ENCODE data around the gene CACNA2D1.
"Not testable (repeated sequence)": the region's sequence is repeated elsewhere in the genome, so short reads cannot be mapped to it uniquely, and the experiment has no call there.

Gene CACNA2D1

DNA sequence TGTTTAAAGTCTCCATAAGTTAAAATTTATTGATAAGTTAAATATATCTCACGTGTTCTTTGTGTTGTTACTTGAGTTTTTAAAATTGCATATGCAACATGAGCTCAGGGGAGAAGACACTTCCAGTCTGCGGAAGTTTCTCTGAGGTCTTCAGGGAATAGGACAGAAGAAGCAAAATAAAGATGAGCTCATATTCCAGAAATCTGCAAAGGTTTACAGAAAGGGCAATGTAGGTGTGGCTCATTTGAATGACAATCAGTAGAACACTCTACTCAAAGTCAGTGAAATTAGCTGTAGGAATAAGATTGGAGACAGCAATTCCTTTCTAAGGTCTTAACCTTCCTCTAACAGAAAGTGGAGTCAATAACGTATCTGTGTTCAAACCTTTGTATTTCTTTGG lies 53.7 kb downstream of the CACNA2D1 start:
- DNase-seq = no peak

DNA sequence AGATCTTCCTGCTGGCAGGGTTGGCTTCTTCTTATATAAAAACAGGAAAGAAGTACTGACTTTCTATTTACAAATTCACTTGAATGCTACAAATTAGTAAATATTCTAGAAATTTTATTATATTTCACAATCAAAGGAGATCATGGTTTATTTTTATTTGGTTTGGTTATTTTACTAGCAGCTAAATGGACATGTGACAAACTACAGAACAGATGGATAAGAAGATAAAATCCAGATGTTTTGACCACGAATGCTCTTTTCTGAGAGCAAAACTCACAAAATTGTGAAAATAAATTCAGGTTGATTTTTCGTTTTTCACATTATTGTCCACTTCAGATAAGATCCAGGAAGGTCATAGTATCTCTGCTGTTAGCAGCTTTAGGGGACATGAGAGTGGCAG lies 55.4 kb downstream of the CACNA2D1 start:
- DNase-seq = no peak

DNA sequence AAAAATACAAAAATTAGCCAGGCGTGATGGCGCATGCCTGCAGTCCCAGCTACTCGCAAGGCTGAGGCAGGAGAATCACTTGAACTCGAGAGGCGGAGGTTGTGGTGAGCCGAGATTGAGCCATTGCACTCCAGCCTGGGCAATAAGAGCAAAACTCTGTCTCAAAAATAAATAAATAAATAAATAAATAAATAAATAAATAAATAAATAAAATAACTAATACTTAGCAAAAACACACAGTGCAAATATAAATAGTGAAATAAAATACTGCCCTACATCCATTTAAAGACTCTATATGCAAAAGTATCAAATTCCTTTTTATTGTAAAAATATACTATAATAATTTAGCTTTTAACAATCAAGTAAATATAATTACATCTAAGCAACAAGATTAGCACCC lies 57.0 kb downstream of the CACNA2D1 start:
- not testable (repeated sequence) for DNase-seq

DNA sequence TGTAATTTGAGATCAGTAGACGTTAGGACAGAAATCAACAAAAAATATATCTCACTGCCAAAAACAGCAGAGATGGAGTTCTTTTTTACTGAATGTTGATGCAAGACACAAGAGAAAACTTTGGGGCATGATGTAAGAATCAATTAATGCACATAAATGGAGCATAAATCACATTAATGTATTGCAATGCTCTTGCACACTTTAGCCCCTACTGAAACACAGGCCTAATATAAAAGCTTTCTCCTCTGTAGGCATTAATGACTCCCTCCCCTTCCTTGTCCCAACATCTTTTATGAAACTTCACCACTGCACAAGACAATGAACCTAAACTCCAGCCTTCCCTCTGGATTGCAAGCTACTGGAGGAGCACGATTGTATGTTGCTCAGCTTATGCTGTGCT lies 58.8 kb downstream of the CACNA2D1 start:
- DNase-seq = no peak

DNA sequence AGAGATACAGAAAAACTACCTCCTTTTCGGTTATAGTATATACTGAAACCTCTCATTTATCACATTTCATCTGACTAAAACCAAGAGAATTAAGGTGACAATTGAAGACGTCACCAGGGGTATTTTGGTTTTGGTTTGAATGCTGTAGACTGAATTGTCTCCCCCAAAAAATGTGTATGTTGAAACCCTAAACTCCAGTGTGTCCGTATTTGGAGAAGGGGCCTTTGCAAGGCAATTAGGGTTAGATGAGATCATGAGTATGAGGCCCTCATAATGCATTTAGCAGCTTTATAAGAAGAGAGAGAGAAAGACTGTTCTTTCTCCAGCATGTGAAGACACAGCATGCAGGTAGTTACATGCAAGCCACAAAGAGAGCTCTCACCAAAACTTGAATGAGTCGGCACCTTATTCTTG lies 59.5 kb downstream of the CACNA2D1 start:
- DNase-seq = no peak

DNA sequence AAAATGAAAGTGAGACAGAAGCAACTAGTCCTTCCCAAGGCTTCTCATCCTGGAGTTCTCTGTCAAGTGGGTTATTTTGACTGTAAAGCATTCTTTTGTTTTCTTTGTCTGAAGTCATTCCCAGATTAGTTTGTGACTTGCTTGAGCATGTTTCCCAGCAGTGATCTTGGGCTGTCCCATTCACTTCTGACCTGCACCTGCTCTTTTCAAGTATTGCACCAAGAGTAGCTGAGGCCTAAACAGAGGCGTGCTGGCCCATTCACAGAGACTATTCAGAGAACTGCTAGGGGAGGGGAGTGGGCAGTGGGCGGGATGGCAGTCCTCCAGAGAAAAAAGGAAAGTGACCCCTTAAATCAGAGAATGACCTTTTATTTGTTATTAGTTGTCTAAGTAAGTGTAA lies 61.3 kb downstream of the CACNA2D1 start:
- no peak for DNase-seq

DNA sequence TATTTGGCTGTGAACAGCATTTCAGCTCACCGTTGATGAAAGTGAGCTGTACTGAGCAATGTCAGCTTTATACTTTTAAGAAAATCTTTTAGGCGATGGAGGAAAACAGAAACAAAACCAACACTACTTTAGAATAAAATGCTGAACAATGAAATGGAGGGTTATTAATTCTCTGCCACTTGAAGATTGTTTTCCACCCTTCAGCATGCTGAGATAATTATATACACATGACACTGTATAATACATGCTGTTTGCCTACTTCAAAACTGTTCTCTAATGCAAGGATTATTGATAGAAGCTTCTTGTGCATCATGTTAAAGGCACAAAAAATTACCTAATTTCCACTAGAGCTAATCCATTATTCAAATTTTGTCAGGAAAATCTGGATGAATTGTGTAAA lies 66.8 kb downstream of the CACNA2D1 start:
- no peak for DNase-seq

DNA sequence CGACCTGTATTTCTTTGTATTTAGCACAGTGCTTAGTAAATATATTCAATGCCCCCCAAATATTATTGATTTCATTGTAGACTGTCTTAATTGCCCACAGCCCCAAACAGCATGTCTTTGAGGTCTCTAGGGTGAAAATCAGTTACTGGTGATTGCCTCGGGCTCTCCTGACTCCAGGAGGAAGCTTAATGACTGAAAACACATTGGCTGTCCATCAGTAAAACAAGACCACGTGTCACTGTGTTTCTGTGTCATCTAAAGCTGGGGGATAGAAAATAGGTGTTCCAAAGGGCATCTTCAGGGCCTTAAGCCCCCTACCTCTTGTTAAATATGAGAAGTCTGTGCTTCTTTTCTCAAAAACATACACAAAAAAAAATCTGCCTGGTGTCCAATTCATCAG lies 67.9 kb downstream of the CACNA2D1 start:
- no peak for DNase-seq

DNA sequence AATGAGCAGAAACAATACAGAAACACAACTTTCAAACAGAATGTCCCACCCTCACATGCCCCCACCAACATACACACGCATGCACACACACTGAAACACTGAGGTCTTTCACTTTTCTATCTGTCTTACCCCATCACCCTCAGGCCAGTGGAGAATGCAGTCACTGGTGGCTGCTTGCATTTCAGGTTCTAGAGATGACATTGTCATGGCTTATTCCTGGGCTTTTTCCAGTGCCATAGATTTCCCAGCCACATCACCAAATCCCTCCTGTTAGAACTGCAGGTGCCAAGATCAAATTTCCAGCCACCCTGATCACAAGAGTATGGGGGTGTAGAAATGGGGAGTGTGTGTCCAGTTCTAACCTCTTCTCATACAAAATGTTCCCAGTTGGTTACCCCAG lies 68.4 kb downstream of the CACNA2D1 start:
- DNase-seq = no peak

DNA sequence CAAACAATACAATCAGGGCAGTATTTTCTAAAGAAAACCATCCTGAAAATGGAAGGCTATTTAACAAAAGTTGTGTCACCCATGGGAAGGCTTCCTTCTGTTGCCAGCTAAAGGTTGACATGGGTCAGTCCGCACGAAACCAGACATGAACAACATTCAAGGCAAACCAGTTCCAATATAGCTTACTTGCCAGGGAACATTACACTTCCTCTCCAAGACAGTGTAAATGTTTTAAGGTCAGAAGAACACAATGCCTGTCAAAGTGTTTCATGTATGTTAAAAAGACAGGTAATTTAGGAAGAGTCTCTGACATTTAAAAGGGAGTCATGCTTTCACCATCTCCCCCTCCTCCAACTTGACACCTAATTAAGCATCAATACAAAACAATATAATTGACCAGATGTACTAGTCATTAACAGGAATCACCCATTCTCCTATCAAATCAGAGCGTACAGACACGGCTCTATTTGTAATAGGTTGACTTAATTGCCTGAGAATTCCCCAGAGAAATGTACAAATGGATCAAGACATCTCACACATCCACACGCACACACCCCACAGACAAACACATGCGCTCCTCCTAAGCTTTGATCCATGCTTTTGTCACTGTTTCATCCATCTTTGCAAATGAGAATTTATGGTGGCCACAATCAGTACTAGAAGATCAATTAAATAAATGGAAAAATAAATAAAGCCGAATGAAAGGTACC lies 69.5 kb downstream of the CACNA2D1 start:
- DNase-seq = peak; percentile 58

DNA sequence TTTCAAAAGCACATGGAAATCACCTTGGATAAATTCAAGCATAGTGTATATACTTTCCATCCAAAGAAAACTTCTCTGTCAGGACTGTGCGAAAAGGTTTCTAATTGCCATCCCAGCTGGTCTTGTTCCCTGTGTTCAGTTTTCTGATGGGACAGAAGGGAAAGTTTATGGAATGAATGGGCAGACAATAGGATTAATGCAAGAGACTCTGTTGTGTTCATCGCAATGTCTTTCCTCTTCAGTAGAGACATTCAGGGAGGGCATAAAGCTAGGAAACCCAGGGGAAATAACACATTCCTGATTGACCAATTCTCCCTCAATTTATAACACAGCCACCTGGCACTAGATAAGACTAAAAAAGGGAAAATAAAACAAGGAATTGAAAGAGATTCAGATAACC lies 78.9 kb downstream of the CACNA2D1 start:
- DNase-seq = no peak

DNA sequence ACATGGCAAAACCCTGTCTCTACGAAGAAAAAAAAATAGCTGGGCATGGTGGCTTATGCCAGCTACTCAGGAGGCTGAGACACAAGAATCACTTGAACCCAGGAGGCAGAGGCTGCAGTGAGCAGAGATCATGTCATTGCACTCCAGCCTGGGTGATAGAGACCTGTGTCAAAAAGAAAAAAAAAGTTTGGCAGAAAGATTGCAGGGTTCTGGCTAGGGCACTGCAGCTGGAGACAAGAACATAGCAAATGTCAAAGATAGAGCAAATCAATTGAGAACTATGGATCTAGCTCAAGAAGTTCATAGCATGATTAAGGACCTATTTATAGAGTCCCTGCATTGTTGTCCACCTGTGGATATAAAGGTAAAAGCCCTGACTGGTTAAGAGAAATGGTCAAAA lies 79.5 kb downstream of the CACNA2D1 start:
- DNase-seq = no peak

DNA sequence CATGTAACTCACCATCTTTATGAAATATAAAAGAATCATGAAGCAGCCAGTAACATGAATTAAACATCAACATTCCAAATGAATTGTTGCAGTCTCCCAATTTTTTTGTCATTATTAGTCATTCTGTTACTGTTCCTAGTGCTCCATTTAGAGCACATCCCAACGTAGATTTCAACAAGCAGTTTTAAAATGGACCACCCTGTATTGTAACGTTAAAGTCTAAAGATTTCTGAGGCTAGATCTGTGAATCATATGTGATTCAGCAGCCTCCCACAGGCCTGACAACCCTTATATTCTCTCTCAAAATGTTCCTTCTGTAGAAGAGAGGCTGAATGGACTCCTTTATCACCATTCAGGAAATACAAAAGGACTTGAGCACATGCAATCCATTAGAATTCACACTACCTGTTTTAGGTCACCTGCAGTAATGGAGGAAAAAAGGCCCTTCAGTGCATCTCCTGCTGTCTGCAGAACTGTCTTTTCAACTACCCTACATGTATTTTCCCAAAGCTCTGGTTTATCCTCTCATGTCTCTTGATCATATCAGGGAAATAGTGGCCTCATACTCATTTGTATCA lies 81.4 kb downstream of the CACNA2D1 start:
- DNase-seq = no peak

DNA sequence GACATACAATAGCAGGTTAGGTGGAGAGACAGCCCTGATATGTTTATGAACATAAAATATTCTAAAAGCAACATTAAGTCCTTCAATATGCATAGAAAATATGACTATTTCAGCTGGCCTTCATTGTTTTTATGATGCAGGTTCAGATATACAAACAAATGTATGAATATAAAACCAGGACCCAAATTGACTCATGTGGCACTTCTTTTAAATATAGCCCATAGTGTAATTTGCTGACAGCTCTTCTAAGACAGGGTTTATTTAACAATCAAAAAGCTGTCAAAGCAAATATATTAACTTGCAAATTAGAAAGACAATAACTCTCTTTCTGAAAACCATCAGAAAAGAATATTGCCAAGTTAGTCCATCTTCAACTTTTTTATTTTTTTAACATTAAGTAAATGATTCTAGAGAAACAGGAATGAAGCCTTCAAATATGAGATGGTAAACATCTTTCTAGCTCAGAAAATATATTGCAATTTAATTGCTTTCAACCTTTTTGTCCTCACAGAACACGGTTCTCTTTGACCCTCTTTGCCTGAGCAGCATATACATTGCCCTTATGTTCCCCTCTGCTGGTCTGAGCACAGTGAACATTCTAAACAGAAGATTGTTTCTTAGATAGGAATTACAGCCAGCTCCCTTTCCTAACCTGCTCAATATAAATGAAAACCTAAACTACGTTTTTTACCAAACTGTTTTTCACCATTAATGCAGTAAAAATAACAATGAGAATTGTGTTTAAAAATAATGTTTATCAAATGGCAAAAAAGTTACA lies 82.8 kb downstream of the CACNA2D1 start:
- DNase-seq = no peak

DNA sequence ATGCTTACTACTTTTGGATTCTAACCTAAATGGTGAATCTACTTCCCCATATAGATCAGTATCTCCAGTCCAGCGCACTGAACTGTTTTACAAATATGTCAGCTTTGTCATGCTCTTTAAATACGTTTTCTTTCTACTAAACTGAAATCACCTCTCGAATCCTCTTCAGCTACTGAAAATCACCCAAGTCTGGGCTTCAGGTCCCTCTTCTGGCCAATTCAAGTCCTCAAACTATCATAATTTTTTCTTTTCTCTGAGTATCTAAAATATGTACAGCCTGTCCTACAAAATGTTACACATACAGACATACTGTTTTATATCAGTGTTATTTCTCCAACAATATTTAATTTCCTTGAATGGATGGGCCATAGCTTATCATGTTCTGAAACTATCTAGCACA lies 84.2 kb downstream of the CACNA2D1 start:
- DNase-seq = no peak

DNA sequence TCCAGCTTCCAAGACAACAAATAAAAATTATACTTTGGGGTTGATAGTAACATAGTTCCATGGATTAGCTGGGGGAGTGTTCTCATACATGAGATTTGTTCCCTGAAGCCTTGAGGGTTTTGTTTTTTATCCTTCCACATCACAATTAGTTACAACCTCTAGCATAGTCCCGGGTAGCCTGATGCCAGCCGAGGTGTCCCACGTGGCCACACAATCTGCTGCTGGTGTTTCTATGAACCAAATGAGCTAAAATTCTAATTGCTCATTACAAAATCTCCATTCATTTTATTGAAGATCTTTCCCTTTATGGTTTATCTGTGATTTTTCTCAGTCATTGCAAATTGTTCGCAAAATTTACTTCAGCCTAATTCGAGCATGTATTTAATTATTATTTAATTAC lies 84.7 kb downstream of the CACNA2D1 start:
- no peak for DNase-seq

DNA sequence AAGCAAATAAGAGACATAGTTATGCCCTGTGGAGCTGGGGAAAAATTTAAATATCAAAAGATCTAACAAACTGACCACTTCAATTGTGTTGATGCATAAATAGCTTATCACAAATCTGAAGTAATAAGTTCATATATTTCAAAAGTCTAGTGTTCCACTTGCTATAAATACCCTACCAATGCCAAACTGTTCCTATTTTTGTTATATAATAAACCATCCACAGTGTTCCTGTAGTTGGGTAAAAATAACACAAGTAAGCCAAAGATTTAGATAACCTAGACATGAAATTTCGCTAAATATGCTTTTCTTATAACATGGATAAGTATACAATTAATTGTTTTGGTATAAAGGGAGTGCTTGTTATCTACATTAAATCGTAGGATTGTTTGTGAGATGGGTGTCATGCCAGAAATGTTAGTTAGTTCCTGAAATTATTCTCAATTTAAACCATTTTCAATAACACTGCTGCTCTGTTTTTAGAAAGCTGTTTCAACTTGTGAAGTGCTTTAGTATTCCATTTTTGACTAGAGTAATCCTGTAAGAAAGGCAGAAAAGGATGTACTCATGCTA lies 85.5 kb downstream of the CACNA2D1 start:
- no peak for DNase-seq

DNA sequence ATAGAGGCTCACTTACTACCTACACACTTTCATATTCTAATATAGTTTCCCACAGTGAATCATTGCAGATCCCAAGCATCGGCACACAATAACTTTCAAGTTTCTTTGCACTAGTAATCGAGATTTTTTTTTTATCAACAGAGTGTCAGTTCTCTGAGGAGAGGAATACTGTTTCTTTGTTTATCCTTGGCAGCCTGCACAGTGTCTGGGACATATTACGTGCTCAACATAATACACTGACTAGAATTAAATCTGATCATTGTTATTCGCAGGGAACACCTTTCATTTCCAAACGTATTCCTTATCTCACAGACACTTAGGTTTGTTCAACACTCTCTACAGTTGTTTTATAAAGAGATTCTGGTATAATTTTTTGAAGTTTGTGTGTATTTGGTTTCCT lies 95.3 kb downstream of the CACNA2D1 start:
- DNase-seq = peak; percentile 71

DNA sequence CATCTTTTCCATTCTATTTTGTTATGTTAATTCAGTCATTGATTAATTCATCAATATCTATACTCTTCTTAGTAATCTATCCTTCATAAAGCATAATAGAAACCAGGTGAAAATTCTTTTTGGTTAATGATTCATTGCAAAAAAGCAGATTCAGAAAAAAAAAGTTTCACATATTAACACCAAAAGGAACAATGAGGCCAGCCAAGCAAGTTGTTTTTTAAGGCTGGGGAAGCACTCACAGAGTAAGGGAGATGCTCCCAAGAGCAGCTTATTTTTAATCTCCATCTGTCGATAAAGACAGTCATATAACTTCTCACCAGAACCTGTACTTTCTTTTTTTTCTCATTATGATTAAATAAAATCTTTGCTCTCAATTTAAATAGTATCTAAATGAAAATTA lies 95.8 kb downstream of the CACNA2D1 start:
- peak; percentile 71 for DNase-seq

DNA sequence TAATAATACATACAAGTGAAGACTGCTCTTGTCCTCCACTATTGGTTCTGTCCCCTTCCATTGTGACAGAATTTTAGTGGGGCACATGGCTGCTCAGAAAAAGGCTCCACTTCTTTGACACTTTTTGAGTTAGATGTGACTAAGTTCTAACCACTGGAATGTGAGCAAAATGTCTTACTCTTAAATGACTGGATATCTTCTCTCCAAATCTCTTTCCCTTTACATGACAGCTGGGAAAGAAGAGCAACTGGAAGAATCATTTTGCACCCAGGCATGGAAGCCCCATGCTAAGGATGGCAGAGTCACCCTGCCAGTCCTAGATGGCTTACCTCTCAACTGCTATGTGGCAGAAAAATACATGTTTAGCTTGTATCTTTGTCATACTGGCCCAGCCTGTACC lies 97.7 kb downstream of the CACNA2D1 start:
- no peak for DNase-seq

DNA sequence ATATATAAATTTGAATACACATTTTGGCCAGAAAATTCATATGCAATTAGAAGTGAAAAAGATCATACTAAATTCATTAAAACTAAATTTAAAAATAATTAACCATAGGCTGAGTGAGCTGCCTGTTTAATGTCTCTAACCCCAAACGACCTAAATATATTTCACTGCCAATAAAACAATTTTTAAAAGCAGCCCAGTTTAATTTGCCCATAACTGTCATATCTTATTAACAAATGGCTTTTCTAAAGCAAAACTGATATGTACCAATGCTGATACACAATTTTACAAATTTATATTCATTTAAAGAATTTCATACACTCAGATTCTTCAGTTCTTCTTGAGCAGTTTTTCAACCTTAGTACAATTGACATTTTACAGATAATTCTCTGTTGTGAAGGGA lies 99.9 kb downstream of the CACNA2D1 start:
- no peak for DNase-seq

DNA sequence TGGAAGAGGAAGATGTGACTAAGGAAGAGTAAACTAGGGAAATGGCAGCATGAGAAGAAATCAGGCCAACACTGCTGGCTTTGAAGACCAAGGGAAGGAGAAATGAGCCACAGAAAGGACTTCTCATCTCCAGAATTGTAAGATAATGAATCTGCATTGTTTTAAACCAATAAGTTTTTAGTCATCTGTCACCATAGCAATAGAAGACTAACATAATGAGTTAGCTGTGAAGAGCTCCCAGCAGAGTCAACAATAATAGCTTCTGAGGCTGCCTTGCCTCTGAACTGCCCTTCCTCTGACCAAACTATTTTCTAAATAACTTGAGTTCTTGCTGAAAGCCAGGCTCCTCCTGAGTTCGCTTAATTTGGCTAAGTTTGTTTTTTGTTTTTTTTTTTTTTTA lies 103.6 kb downstream of the CACNA2D1 start:
- DNase-seq = no peak

DNA sequence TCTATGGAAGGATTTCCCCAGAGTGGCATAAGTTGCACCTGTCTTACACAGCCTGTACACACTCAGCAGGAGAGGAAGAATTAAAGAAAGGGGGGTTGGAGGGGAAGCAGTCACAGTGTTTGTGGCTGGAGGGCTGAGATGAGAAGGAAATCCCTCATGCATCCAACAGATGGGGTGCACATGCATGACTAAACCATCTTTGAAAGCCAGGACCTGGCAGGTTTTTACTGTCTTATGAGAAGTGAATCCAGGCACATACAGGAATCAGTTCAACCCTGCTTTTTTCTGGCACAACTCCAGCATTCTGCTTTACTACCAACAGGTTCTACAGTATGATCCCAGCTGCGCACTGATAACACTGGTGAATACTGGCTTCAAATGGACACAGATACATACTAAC lies 107.7 kb downstream of the CACNA2D1 start:
- DNase-seq = peak; percentile 96

DNA sequence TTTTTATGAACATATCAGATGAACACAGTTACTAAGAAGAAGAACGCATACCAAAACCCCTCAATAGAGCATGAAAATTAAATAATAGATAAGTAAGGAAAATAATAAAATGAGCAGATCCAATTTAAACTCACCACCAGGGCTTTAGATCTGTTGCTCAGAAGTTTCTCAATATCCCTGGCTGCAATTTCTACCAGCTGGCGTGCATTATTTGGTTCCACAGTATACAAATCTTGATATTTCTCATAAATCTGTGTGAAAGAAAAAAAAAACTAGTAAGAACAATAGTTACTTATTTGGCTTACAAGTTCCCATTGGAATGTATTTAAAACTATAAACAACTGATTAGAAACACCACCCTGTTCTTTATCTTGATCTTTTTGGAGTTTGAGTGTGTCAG lies 108.6 kb downstream of the CACNA2D1 start:
- DNase-seq = no peak

Measured in NCI-H524 treated with DMSO at 0.1 percent for 48 hours (cell line).